ENCODE measurements around the gene IFNLR1. TPM values are rescaled to one million over a fixed set of nuclear protein-coding genes. Genes with fewer than 3 reads are reported as not detected.

The IFNLR1 gene
- total RNA-seq, 1 experiment from 2014 or later: not detected

DNA sequence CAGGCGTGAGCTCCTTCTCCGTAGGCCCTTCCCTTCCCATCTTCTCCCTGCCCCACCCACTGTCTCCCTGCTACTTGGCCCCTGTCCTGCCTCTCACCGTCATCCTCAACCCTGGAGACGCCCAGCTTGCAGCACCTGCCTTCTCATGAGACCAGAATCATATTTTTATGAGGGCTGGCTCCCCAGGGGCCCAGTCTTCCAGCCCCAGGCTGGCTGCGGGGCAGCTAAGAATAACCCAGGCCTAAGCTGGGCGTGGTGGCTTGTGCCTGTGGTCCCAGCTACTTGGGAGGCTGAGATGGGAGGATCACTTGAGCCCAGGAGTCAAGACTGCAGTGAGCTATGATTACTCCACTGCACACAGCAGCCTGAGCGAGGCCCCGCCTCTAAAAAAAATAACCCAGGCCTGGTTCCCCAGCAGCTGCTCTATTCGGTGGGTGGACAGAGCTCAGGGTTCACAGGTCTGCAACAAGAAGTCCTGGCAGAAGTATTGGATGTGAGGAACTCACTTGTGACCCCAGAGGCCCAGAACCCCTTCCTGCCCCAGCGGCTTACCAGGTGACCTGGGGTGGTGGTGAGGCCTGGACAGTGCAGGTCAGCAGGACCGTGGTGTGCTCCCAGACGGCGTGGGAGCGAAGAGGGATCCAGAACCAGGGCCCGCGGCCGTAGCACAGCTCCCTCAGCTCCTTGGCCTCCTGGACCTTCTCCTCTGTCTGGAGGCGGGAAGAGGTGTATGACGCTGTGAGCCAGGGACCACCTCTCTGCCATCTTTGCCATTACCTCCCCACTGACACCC, 81.5 kb downstream of the IFNLR1 start:
- in situ Hi-C loops (cut with HindIII; ENCODE audit: low pct_unique_long_range_greater_than_20kb, low sequenced_read_pairs): no loop called here

DNA sequence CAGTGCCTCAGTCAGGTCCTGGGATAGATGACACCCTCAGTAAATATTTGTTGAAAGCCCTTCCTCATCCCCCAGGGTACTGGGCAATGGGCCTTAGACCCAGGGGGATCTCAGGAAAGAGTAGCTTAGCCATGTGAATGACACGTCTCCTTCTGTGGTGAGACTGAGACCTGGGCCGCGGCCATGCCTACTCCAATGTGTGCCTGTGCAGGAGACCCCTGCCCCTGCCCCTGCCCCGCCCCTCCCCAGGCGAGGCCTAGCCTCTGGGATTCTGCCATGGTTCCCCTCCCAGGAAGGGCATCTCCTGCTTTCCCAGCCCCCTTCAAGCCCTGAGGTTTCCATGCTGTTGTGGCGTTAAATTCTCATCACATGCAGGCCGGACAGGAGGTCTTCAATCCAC, 82.2 kb downstream of the IFNLR1 start:
- no peak for DNase-seq (ENCODE audit: low read depth, low spot score)
- in situ Hi-C loops (cut with HindIII; ENCODE audit: low pct_unique_long_range_greater_than_20kb, low sequenced_read_pairs): no loop called here

More for the DNA sequence above, 81.5 kb downstream of the IFNLR1 start:
- DNase-seq (ENCODE audit: low read depth, low spot score): no peak

Other genes with a start within 250 kb of the IFNLR1 start
- gene PNRC2, start 227.5 kb downstream of the IFNLR1 start, total RNA-seq (2014; rRNA removed; shearing (Covaris generic)): 60.9 and 67.7 TPM in 2 replicates
- gene SRSF10, start 207.0 kb downstream of the IFNLR1 start, total RNA-seq (2014; rRNA removed; shearing (Covaris generic)): 80.4 and 87.1 TPM in 2 replicates
- not detected in 2 replicates for gene MYOM3, start 75.2 kb downstream of the IFNLR1 start, total RNA-seq (2014; rRNA removed; shearing (Covaris generic))
- gene IL22RA1, start 44.1 kb downstream of the IFNLR1 start, total RNA-seq (2014; rRNA removed; shearing (Covaris generic)): 0.37 and 0.77 TPM in 2 replicates
- not detected in 2 replicates for gene GRHL3, start 132.1 kb upstream of the IFNLR1 start, total RNA-seq (2014; rRNA removed; shearing (Covaris generic))
- 5.5 and 8.3 TPM in 2 replicates for gene STPG1, start 226.5 kb upstream of the IFNLR1 start, total RNA-seq (2014; rRNA removed; shearing (Covaris generic))
- gene NIPAL3, start 228.5 kb upstream of the IFNLR1 start, total RNA-seq (2014; rRNA removed; shearing (Covaris generic)): 20.4 and 23.9 TPM in 2 replicates

Measured in SK-MEL-5 (cell line).